HCEC 1CT (cell line): ENCODE results near the gene CPSF3.
A peak's percentile ranks its signal among the peaks of the same experiment; 100 is the strongest.
"Not testable (repeated sequence)": the region's sequence is repeated elsewhere in the genome, so short reads cannot be mapped to it uniquely, and the experiment has no call there.

Experiments used
- DNase-seq: peaks from one replicate; pipeline ENCODE4 v3.0.0-alpha.2; 2017

CPSF3 gene

DNA sequence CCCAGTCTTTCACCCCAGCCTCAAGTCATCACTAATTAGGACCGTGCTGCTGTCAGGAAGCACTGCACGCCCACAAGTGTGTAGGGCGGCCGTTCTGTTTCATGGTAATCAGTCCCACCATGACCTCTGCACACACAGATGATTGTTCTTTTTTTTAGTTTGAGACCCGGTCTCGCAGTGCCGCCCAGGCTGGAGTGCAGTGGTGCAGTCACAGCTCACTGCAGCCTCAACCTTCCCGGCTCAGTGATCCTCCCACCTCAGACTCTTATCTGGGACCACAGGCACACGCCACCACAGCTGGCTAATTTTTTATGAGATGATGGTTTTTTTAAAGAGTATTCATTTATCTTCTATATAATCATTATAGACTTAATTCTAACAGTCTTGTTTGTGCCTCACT is 49.1 kb downstream of the CPSF3 start:
- DNase-seq = no peak

DNA sequence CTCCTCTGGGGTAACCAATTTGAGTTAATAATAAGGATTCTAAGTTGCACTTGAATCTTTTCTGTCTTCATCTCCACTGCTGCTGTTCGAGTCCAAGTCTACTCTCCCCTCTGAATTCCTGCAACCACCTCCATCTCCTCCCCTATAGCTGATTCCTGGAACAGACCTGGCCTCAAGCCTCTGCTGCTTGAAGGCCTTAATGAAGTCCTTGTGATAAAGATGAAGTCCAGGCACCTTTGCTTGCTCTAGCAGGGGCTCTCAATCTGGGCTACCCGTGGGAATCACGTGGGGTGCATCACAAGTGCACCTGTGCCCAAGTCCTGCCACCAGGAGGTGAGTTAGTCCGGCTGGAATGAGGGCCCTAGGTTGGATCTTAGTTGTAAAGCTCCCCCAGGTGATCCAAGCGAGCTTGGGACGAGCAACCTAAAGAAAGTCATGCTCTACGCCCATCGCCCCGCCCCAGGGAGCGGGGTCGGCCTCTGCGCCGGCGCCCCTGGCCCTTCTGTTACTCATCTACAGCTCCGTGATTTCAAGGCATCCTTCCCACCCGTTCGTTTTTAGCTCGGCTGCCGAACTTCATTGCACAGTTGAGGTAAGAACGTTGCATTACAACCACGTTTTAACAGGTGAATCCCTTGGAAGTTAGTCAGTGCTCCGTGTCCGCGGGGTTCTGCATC is 50.0 kb downstream of the CPSF3 start:
- no peak for DNase-seq

DNA sequence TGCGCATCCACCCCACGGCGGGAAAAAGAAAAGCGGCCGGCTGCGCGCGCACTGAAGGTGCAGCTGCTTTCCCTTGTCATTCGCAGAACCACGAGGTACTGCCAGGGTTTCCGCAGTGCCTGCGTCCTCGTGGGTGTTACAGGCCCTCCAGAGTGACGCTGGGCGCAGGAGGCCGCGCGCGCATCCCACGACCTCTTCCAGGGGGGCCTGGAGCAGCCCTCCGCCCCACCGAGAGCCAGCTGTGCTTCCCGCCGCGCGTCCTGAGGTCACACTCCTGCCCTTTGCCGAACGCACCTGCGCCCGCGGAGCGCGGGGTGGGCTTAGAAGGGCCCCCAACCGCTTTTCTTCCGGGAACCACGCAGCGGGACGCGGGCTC is 50.5 kb downstream of the CPSF3 start:
- no peak for DNase-seq

DNA sequence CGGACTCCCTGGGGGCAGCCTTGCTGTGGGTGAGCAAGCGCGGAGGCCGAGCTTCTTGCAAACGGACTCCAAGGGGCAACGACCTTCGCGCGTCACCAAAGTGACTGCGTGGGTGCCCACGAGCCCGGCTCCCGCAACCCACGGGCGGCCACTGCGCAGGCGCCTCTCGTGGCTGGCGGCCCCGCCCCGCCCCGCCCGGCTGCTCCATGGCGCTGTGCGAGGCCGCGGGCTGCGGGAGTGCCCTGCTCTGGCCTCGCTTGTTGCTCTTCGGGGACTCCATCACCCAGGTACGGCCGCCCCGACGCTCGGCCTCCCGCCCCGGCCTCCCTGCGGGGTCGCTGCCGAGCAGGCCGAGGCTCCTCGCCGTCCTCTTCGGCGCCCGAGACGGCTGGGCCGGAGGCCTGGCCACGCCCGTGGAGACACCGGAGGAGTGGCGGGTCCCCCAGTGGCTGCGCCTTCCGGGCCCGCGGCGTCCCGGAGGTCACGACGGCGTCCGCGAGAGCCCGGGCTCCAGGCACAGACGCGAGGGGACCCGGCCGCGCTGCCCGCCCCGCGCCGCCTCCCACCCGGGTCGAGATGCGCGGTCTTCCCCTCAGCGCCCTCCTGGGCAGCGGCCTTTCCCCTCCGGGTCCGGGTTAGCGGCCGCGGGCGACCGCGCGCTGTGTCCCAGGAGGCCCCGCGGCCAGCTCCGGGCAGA is 51.1 kb downstream of the CPSF3 start, which contains the start of gene IAH1:
Gene IAH1, plus strand, starts transcription at position 191 of the 697 bp plus-strand sequence. Its CDS starts 16 bp downstream, at position 207.
- peak; percentile 40 for DNase-seq

DNA sequence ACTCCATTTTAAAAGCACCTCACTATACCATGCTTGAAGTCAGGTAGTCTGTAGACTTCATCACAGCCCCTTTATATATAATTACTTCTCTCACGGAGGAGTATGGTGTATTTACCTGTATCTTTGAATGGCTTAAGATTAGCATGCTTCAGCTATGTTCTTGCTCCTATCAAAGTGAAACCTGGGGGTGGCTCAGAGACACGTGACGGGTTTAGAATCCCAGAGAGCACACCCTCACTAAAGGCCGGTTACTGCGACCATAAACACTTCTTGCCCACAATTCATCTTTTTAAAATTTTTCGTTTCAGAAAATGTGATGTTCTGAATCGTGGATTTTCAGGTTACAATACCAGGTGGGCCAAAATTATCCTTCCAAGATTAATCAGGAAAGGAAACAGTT is 54.5 kb downstream of the CPSF3 start:
- no peak for DNase-seq

DNA sequence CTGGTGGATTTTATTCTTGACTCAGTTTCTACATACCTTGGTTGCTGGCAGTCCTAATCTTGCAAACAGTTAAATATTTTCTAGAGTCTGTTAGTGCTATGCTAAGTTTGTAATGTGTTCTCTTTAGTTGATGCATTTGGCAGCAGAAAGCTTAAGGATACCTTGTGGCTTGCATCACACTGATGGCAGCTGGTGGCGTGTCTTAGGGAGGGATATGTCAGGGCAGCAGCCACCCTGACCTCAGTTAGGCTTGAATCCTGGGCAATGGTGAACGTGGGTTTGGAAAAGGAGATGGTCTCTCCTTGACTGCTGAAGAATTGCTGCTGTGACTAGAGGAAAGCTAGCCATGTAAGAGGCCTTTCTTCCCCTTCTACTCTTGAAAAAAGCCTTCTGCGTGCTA is 55.1 kb downstream of the CPSF3 start:
- DNase-seq = no peak

DNA sequence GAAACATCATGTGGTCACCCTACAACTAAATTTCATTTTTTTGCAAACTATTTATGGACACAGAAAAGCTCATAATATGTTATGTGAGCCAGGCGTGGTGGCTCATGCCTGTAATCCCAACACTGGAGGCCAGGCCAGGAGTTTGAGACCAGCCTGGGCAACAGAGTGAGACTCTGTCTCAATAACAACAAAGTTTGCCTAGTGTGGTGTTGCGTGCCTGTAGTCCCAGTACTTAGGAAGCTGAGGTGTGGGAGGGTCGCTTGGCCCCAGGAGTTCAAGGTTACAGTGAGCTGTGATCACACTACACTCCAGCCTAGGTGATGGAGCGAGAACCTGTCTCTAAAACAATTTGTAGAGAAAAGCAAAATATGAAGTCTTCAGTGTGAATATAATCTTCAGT is 56.7 kb downstream of the CPSF3 start:
- DNase-seq = no peak

DNA sequence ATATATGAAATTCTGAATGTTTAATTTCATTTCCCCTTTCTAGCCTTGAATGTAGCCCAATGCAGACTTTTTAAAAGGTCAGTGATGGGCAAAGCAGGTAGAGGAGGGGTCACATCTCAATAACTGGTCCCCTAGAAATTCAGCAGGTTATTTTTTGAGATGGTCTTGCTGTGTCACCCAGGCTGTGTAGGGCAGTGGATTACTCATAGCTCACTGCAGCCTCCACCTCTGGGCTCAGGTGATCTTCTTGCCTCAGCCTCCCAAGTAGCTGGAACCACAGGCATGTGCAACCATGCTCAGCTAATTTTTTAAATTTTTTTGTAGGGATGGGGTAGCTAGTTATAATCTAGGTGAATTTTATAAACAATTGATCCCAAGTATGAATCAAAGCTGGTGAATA is 59.7 kb downstream of the CPSF3 start:
- DNase-seq = no peak

DNA sequence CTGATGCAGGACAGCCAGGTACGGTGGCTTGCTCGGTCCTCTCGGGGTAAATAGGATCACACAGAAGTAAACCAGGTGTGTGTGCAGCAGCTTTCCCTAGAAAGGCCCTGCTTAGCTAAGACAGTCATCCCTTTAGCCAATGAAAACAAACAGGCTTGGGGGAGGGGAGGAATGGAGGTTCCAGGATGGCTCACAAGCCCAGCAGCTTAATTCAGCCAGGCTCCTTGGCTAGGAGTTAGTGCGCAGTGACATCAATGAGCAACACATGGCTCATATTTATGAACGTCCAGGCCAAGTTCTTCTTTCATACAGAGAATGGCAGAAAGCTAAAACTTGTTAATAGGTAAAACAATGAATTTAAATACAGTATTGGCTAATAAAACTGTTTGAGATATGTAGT is 61.1 kb downstream of the CPSF3 start:
- DNase-seq = peak; percentile 30

DNA sequence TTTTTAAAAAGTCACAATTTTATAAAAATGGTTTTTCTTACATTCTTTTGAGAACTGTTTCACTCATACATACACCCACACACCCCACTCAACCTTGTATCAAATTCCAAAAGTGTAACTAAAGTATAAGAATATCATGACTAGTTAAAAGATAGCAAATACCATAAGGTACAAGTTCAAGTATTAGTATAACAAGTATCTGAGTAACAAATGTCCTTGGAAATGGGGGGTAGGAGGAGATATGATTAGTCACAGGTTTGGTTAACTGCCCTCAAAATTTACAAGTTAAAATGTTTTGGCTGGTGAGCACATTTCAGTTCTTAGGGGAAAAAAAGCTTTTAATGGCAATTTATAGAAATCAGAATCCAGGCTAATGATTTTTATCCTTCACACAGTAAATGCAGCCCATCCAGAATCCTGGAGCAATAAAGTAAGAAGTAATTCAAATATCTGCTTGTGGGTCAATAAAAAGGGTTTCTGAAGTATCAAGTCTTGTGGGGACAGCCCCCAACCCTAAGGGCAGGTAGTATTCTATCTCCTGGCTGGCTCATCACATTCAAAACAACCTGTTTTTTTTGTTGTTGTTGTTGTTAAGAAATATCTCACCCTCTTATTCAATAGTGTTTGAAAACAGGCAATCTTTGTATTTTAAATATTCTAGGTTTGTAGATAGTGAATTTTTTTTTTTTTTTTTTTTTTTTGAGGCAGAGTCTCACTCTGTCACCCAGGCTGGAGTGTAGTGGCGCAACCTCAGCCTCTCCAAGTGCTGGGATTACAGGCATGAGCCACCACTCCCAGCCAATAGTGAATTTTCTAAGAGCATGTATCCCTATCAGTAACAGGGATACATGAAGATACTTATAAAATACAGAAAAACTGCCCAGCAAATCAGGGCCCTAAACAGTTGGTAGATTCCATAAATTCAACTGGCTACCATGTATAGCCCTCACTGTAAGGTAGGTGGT is 65.4 kb downstream of the CPSF3 start:
- DNase-seq = peak; percentile 59

DNA sequence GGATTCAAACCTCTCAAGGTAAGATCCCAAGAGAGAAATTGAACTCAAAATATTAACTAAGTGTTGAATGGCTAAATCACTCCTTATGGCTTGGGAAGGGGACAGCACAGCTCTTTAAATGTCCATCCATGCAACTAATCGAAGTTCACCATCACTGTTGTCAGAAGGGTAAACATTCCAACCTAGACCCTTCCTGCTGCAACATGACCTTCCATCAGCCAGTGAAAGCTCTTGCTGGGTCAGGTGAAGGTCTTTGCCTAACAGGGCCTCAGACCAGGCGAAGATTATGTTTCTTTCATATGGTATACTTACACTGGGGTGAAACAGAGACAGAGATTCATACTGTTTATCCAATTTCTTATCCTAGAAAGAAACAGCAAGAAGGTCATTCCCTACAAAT is 67.3 kb downstream of the CPSF3 start:
- no peak for DNase-seq

DNA sequence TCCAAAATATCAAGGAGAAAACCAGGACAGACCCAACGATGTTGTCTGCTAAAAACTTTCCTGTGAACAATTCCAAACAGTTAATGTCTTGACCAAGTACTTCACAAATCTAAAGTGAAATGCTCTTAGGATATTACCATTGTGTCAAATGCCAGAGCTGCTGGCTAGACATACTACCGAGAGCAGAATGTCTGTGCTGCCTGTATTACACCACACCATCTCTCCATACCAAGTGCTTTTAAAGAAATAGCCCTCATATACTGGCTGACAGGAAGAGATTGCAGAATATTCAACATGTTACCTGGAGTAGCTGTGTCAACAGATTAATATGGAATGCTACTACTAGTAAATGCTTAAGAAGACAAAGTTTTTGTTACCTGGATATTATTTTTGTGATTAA is 69.5 kb downstream of the CPSF3 start:
- DNase-seq = no peak

DNA sequence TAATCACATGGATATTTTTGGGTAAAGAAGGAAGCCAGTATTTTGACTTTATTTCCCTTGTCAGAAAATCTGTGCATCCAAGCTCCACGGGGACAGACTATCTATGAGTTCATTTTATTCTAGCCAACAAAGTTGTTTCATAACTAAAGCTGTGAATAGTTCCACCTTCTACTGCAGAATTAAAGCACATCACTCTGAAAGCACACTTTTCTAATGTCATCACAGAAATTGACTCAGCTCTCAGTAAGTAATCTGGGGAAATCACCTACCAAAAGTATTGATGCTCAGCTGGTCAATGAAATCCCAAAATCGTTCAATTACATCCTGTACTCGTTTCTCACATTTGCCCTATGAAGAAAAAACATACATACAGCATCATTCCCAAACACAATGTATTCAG is 70.0 kb downstream of the CPSF3 start:
- no peak for DNase-seq

DNA sequence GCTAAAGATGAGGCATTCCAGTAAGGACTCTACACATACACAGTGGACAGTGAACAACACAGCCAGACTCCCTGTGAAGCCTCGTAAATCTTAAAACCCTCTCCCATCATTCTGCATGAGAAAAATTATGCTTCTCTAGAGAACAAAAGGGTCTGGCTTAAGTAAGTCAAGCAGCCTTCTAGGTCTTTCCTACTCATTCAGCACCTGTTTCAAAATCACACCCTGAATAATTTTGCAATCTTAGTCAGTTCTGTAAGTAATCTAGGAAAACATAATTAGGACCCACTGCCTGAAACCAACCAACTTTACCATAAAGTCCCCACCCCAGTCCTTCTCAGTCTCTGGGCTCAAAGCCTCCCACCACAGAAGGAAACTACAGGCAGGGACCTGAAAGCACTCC is 70.6 kb downstream of the CPSF3 start:
- DNase-seq = no peak

DNA sequence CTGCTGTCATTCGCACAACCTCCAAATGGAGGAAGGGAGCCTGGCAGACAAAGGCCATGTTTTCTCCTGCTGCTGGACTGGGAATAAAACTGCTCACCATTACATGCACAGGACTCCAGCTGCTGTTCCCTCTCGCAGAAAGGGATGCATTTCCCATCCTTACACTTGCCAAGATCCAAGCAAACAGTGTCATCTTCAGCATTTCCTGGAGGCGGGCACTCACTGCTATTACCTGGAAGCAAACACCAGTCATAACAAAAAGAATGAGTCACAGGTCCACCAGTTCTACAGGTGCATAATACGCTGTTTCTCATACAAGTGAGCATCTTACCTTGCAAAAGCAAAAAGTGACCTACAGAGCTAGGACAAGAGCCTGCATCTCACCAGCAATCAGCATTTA is 73.6 kb downstream of the CPSF3 start:
- DNase-seq = no peak

DNA sequence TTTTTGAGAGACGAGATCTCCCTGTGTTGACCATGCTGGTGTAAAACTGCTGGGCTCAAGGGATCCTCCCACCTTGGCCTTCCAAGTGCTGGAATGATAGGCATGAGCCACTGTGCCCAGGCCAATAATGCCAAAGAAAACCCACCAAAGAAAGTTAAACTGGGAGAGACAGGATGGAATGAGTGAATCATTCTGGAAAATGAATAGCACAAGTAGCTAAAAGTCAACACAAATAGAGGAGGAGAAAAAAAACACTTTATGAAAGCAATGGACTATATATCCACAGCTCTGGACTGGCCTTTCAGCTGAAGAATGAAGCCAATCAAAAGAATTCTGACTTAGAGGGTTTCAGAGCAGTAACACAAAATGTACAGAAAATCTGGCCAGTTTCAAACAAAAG is 74.8 kb downstream of the CPSF3 start:
- no peak for DNase-seq

DNA sequence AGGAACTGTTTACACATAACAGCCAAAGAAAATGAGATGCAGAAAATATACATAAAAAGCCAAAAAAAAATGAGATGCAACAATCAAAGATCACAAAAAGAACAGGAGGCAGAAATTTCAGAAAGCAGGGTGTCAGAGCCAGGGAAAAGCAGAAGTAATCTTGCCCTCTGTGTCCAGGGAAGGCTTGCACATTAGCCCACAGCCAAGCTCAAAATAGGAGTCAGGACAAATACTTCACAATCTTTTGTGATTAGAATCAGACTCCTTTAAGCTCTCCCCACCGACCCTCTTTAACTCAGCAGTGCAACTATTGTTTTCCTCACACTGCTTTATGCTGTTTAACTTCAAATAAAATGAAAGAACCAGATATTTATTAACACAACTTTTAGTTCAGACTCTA is 85.5 kb downstream of the CPSF3 start:
- DNase-seq = no peak

DNA sequence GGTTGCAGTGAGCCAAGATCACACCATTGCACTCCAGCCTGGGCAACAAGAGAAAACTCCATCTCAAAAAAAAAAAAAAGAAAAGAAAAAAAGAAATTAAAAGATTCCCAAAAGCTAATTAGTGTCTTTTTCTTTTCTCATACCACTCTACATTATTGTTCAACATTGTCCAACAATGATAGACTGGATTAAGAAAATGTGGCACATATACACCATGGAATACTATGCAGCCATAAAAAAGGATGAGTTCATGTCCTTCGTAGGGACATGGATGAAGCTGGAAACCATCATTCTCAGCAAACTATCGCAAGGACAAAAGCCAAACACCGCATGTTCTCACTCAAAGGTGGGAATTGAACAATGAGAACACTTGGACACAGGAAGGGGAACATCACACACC is 90.5 kb downstream of the CPSF3 start:
- not testable (repeated sequence) for DNase-seq

DNA sequence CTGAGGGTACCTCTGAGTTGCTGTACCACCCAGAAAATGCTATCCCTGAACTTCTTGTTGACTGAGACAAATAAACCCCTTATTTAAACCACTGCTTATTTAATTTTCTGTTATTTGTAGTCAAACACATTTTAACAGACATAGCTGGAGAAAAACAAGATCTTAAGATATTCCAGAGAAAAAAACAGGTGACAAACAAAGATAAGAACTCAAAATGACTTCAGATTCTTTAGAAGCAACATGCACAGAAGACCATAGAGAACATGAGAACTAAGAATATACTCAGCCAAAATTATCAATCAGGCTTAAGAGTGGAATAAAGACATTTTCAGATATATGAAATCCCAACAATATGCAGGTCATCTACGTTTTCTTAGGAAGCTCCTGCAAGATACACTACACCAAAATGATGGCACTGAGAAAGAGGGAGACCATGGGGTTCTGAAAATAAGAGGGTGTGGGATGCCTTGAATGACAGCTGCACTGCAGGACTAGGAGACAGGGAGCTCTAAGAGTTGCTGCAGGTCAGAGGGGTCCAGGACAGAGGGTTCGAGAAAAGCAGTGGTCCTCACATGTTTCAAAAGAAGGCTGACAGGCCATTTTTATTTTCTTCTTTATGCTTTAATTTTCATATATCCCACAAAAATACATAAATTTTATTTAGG is 93.8 kb downstream of the CPSF3 start:
- DNase-seq = no peak

DNA sequence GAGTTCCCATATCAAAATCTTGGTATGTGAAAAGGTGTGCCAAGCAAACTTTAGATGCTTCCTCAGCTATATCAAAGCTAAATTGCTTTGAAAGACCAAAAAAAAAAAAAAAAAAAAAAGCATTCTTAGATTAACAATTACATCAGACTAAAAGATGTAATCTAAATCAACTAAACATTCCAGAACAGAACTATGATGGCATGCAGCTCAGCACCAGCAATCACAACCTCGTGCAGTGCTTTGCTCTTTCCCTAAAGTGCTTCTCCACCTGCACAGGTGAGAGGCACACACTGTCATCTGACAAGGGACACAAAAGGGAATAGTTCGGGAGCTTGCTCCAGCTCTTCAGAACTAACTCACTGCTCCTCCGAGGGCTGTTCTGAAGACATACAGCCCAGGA is 94.7 kb downstream of the CPSF3 start:
- DNase-seq = no peak

DNA sequence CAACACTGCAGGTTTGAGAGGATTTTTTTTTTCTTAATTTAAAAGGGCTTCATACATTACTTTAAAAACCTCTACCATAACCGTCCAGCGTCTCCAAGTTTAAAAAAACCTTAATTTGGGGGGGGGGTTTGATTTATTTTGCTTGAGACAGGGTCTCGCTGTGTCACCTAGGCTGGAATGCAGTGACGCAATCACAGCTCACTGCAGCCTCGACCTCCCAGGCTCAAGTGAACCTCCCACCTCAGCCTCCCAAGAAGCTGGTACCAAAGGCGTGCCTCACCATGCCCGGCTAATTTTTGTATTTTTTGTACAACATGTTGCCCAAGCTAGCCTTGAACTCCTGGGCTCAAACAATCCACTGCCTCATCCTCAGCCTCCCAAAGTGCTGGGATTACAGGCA is 95.3 kb downstream of the CPSF3 start:
- DNase-seq = no peak

DNA sequence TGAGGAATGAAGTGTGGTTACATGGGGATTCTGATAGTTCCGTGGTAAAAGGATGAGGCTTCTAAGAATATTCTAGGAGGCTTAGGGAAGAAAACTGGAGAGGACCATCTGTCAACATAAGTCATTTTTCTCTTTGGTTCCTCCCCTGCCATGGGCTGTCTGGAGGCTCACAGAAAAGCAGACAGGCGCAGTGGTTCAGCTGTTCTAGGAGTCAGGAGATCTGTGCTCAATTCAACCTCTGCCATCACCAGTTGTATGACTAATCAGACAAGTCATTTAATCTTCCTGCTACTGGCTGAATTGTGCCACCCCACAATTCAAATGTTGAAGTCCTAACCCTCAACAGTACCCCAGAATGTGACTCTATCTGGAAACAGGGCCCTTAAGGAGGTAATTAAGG is 95.8 kb downstream of the CPSF3 start:
- peak; percentile 49 for DNase-seq
